GM18868 (cell line): ENCODE data around the gene VPREB1.
"Not testable (repeated sequence)": the region's sequence is repeated elsewhere in the genome, so short reads cannot be mapped to it uniquely, and the experiment has no call there.

Experiments used
- ATAC-seq: cut with Tn5 transposase; IDR thresholded peaks from one replicate; pipeline ENCODE4 v1.9.1; 2021; ENCODE audit warnings: mild to moderate bottlenecking, moderate library complexity; ENCODE audit not compliant: unreplicated experiment

VPREB1 gene

DNA sequence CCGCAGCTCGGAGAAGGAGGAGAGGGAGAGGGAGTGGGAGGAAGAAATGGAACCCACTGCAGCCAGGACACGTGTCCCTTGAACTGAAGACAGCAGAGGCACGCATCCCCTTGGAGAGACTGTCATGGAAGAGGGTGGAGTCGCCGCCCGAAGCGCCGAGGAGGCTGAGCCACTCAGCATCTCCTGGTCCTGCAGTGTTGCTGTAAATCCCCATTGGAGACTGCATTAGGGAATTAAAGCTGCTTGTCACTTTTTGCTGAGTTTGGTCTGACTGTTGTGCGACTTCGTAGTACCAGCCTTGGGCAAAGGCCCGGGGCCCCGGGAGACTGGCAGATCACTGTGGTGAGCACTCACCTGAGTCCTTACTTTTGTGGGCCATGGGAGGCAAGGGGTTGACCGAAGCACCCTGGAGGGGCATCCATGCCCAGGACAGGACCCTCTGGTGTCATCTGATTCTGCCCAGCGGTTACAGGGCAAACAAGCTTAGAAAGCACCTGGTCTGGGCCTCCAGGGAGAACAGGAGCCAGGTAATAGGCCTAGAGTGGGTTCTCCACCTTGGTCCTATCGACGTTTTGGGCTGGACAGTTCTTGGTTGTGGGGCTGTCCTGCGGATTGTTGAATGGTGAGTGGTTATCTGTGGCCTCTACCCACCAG lies 797 bp downstream of the VPREB1 start:
- ATAC-seq = no peak

DNA sequence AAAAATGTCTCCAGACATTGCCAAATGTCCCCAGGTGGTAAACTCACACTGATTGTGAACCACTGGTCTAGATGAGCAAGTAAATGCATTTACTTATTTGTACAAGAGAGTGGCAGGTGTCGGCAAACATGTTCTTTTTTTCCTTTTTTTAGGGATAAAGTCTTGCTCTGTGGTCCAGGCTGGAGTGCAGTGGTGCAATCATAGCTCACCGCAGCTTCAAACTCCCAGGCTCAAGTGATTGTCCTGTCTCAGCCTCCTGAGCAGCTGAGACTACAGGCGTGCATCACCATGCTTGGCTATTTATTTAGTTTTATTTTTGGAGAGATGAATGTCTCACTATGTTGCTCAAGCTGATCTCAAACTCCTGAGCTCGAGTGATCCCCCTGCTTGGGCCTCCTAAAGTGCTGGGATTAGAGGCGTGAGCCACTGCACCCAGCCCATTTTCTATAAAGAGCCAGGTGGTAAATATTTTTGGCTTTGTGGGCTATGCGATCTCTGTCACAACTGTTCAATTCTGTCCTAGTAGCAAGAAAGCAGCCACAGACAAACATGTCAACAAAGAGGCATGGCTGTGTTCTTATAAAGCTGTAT lies 1.4 kb downstream of the VPREB1 start:
- no peak for ATAC-seq

- no peak for ATAC-seq
These were observed 2.1 kb downstream of the VPREB1 start for GRCh38 chr22:22246706-22247105.

DNA sequence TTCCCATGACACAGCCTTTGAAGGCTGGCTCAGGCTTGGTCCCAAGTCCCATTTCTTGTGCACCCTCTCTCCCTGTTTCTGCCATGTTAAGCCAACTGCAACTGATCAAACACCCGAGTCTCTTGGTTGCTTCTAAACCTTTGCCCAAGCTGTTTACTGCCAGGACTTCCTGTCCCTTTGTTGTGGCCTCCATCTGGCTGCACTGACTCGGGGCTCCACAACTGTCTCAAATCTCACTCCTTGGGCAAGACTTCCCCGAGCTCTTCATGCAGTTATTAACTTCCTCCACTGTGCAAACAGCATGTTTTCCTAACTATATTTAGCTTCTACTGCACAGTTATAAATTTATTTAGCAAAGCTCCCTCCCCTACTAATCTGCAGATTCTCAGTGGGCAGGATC lies 4.3 kb downstream of the VPREB1 start:
- no peak for ATAC-seq

GRCh38 chr22:22250651-22251050 lies 6.1 kb downstream of the VPREB1 start:
- ATAC-seq = not testable (repeated sequence)

GRCh38 chr22:22256133-22256532 lies 11.5 kb downstream of the VPREB1 start:
- ATAC-seq = not testable (repeated sequence)

DNA sequence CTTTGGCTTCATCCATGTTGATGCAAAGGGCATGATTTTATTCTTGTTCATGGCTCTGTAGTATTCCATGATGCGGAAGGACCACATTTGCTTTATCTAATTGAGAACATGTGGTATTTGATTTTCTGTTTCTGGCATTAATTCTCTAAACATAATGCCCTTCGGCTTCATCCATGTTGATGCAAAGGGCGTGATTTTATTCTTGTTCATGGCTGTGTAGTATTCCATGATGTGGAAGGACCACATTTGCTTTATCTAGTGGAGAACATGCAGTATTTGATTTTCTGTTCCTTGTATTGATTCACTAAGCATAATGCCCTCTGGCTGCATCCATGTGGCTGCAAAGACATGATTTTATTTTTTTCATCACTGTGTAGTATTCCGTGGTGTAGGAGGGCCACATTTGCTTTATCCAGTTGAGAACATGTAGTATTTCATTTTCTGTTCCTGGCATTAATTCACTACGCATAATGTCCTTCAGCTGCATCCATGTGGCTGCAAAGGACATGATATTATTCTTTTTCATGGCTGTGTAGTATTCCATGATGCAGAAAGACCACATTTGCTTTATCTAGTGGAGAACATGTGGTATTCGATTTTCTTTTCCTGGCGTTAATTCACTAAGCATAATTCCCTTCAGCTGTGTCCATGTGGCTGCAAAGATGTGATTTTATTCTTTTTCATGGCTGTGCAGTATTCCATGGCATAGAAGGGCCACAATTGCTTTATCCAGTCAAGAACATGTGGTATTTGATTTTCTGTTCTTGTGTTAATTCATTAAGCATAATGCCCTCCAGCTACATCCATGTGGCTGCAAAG lies 14.2 kb downstream of the VPREB1 start:
- ATAC-seq = not testable (repeated sequence)

GRCh38 chr22:22260169-22260568 lies 15.6 kb downstream of the VPREB1 start:
- not testable (repeated sequence) for ATAC-seq

- not testable (repeated sequence) for ATAC-seq
These were observed 16.0 kb downstream of the VPREB1 start for GRCh38 chr22:22260586-22260985.

GRCh38 chr22:22262332-22263074 lies 17.9 kb downstream of the VPREB1 start:
- ATAC-seq = not testable (repeated sequence)

- ATAC-seq = not testable (repeated sequence)
These were observed 19.2 kb downstream of the VPREB1 start for GRCh38 chr22:22263823-22264222.

- ATAC-seq = not testable (repeated sequence)
These were observed 25.6 kb downstream of the VPREB1 start for GRCh38 chr22:22270036-22270676.

DNA sequence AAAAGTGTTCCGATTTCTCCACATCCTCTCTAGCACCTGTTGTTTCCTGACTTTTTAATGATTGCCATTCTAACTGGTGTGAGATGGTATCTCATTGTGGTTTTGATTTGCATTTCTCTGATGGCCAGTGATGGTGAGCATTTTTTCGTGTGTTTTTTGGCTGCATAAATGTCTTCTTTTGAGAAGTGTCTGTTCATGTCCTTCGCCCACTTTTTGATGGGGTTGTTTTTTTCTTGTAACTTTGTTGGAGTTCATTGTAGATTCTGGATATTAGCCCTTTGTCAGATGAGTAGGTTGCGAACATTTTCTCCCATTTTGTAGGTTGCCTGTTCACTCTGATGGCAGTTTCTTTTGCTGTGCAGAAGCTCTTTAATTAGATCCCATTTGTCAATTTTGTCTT lies 32.8 kb downstream of the VPREB1 start:
- ATAC-seq = not testable (repeated sequence)

- not testable (repeated sequence) for ATAC-seq
These were observed 40.6 kb downstream of the VPREB1 start for GRCh38 chr22:22284962-22285756.

GRCh38 chr22:22286390-22287105 lies 42.0 kb downstream of the VPREB1 start:
- not testable (repeated sequence) for ATAC-seq

DNA sequence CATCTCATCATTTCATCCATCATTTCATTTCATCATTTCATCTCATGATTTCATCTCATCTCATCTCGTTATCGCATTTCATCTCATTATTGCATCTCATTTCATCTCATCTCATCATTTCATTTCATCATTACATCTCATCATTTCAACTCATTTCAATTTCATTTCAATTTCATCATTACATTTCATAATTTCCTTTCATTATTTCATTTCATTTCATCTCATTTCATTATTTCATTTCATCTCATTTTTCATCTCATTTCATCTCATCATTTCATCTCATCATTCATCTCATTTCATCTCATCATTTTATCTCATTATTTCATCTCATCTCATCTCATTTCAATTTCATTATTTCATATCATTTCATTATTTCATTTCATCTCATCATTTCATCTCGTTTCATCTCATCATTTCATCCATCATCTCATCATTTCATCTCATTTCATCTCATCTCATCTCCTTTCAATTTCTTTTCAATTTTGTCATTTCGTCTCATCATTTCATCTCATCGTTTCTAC lies 42.6 kb downstream of the VPREB1 start:
- not testable (repeated sequence) for ATAC-seq

- ATAC-seq = not testable (repeated sequence)
These were observed 45.1 kb downstream of the VPREB1 start for GRCh38 chr22:22289666-22290065.

DNA sequence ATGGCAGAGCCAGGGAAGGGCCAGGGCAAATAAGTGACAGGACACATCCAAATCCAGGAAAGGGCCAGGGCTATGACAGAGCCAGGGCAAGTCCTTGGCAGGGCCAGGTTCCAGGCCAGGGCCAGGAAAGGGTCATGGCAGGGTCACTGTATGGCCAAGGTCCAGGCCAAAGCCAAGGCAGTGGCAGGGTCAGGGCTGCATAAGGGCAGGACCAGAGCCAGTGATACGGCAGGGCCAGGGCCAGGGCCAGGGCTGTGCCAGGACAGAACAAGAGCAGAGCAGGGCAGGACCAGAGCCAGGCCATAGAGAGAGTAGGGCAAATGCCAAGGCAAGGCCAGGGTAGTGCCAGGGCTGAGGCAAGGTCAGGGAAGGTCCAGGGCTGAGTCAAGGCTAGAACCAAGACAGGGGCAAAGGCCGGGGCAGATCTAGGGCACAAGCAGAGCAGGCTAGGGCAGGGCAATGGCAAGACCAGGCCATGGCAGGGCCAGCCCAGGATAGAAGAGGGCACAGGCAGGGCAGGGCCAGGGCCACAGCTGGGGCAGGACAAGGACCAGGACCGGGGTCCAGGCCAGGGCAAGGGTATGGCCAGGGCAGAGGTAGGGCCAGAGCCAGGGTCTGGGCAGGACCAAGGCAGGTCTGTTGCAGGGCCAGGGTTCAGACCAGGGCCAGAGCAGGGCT lies 46.7 kb downstream of the VPREB1 start:
- not testable (repeated sequence) for ATAC-seq
